D721Med (cell line): ENCODE measurements around the gene PSMG3.

Experiments
- DNase-seq: peaks from one replicate; pipeline ENCODE4 v3.0.0; 2011; ENCODE audit warnings: low spot score; ENCODE audit not compliant: insufficient read length
- FAIRE-seq: peaks from 2 replicates; lab custom pipeline; 2011; peaks lifted over from hg19 to GRCh38; lab: Jason Lieb, UNC
- TF ChIP-seq, protein P1 (sequence below): IDR thresholded peaks from 2 replicates; pipeline ENCODE4 v1.5.1; 2012; ENCODE audit warnings: mild to moderate bottlenecking, control low read depth; ENCODE audit not compliant: insufficient read depth; ENCODE audit errors: missing control alignments

Gene PSMG3

DNA sequence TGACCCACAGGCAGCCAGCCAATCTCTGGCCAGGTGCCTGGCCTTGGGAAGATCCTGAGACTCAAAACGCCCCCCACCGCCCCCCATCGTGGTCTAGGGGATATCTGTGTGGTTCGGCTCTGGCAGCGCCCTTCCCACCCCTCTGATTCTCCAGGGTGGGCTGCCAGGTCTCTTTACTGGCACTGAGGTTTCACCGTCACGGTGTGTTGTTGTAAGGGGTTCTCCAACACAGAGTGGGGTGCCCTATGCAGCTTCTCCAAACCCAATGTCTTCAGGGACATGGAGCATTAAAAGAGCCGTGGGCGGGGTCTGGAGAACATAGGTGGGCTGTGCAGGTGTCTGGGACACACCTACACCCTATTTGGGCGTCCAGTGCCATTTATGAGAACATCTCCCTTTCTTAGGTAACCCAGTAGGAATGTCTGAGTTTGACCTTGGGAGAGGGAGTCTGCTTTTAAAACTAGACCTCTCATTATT lies 37.8 kb downstream of the PSMG3 start:
- DNase-seq (no peak), FAIRE-seq (no peak)

DNA sequence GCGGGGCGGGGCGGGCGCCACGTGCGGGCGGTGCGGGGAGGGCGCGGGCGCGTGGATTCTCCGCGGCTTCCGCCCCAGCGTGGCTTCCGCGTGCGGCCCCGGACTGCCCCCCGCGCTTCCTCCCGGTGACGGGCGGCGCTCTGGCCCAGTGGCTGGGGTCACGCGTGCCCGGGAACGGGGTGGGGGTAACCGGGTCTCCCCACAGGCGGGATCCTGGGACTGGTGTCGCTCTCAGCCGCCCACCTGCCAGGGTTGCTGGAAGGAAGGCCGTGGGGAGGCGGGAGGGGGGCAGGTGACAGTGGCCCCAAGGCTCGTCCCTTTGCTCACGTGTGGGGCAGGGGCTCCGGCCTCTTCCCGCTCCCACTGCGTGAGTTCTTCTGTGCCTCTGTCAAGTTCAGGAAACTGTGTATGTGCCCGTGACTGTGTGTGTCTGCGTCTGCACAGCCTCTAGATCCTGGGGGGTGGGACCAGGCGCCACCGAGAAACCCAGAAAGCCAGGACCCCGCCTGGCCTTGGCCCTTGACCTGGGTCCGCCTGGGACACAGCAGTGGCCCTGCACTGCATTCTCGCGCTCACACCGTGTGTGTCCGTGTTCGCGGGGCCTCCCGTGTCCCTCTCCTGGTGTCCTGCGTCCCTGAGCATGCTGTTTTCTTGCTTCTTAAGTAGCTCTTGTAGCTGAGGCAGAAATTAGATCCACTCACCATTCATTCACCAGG lies 38.4 kb downstream of the PSMG3 start:
- FAIRE-seq (no peak), DNase-seq (no peak)
- TF ChIP-seq, protein P1, sequence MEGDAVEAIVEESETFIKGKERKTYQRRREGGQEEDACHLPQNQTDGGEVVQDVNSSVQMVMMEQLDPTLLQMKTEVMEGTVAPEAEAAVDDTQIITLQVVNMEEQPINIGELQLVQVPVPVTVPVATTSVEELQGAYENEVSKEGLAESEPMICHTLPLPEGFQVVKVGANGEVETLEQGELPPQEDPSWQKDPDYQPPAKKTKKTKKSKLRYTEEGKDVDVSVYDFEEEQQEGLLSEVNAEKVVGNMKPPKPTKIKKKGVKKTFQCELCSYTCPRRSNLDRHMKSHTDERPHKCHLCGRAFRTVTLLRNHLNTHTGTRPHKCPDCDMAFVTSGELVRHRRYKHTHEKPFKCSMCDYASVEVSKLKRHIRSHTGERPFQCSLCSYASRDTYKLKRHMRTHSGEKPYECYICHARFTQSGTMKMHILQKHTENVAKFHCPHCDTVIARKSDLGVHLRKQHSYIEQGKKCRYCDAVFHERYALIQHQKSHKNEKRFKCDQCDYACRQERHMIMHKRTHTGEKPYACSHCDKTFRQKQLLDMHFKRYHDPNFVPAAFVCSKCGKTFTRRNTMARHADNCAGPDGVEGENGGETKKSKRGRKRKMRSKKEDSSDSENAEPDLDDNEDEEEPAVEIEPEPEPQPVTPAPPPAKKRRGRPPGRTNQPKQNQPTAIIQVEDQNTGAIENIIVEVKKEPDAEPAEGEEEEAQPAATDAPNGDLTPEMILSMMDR = no peak

More for the DNA sequence above, 37.8 kb downstream of the PSMG3 start:
- TF ChIP-seq, protein P1 = no peak

DNA sequence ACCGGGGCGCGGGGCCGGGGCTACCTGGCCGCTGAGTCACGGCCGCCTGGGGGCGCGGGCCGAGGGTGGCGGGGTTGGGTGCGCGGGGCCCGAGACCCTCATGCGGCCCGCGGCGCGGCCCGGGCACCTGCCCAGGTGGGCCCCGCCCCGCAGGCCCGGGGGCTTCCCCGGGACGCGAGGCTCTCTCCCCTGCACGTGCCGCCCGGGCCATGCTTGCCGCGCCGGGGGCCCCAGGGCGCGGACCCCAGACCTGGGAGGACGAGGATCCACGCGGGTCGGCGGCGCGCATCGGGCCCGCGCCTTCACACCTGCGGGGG lies 38.9 kb downstream of the PSMG3 start:
- DNase-seq (no peak), FAIRE-seq (no peak)
- TF ChIP-seq, protein P1 = no peak

DNA sequence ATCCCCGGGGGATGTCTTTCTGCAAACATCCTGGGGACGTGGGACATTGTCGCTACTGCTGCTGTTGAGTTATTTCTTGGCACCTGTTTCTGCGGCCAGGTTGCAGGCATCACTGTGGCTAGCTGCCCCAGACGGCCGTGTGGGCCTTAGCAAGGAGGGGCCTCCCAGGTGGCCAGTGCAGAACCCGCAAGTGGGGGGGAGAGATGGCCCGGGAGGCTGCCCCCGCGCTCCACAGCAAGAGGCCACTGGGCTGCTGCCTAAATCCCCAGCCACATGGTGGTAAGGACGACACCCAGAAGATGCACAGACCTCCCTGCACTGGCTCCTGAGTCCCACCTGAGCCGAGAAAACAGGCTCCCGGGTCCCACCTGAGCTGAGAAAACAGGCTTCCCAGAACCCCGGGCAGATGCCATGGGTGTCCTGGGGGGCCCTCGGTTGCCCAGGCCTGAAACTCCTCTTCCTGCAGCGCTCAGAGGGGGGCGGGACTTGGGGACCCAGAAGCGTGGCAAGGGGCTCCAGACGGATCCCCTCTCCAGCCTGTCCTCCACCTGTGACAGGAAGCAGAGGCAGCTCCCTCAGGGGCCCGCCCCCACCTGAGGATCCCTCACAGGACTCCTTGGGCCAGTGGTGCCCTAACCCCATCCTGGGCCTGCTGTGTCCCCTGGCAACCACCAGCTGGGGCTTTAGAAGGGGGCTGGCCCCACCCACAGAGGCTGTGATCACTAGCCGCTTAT lies 40.3 kb downstream of the PSMG3 start:
- DNase-seq (no peak), FAIRE-seq (no peak)
- TF ChIP-seq, protein P1 = no peak

DNA sequence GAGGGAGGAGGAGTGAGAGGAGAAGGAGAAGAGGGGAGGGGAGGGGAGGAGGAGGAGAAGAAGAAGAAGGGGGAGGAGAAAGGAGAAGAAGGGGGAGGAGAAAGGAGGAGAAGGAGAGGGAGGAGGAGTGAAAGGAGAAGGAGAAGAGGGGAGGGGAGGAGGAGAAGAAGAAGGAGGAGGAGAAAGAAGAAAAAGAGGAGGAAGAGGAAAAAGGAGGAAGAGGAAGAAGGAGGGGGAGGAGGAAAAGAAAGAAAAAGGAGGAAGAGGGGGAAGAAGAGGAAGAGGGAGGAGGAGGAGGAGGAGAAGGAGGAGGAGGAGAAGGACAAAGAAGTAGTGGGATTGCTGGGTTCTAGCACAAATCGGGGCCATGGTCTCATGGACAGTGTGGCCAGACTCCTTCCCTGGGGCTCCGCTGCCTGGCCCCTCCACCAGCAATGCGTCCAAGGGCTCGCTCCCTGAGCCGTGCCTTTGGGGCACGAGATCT lies 43.5 kb downstream of the PSMG3 start:
- FAIRE-seq (no peak), DNase-seq (no peak)
- TF ChIP-seq, protein P1 = no peak

DNA sequence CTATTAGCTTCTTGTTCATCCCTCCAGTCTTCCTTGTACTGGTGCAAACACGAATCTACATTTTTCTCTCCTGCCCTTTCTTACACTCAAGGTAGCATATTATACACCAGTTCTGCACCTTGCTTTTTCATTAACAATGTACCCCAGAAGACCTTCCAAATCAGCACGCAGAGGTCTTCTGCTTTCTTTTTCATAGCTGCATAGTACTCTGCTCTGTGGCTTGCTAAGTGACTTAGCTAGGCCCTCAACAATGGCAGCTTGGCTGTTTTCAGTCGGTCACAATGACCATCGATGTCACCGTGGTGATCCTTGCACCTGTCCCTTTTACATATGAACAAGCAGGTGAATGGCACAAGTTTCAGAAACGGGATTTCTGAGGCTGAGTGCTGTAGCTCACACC lies 44.4 kb downstream of the PSMG3 start:
- FAIRE-seq (no peak), DNase-seq (no peak)
- TF ChIP-seq, protein P1 = no peak

DNA sequence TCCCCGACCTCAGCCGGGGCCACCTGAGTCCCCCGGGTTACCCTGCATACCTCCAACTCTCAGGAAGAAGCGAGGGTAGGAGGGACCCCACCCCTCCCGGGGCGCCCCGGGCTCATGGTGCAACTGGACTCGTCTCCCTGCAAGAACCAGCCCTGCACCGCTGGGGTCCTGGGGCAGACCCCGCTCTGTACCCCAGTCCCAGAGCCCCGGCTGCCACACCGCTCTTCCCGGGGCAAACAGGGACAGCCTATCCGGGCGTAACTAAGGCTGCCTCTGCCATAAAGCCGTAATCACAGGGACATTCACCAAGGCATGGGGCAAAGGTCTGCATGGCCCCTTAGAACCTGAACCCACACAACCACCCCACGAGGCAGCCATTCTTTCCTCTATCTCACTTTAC lies 46.0 kb downstream of the PSMG3 start:
- no peak for DNase-seq
- TF ChIP-seq, protein P1 = no peak
- FAIRE-seq = no peak
